ENCODE results near the gene UBR1. TPM values are rescaled to one million over a fixed set of nuclear protein-coding genes. Genes with fewer than 3 reads are reported as not detected.

Gene UBR1
- total and polyA plus RNA-seq, 2 donors (not counting 1 experiment from before 2014, with no cell fraction given) = 18.2 to 45.6 TPM

DNA sequence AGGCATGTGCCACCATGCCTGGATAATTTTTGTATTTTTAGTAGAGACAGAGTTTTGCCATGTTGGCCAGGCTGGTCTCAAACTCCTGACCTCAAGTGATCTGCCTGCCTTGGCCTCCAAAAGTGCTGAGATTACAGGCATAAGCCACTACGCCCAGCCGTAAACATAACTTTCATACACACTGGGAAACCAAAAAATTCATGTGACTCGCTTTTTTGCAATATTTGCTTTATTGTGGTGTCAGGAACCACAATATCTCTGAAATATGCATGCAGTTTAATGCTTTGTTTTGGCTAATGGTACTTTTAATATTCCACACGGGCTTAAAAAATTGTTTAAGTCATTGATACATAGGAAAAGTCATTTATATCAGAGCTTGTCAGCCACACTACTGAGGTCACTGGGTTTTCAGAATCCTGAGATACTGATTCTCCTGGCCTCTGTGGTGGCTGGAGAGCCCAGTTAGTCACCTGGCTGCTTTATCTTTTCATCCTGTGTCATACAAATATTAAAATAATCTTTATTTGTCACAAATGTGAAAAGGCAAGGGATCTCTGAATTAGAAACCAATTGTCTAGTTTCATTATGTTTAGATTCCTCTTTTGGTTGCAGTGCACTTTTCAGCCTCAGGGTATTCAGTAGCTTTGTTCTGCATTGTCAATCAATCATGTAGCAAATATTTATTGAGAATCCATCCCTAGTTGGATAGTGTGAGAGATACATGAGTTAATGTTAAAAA lies 37.5 kb upstream of the UBR1 start:
- H3K27ac ChIP-seq (ENCODE audit: insufficient read depth, low read length) = no peak overlapping the region
- H3K36me3 ChIP-seq (ENCODE audit: control insufficient read depth, insufficient read depth, low read length) = no peaks in the 10 kb centered on the region
- H4K20me1 ChIP-seq (ENCODE audit: control insufficient read depth, extremely low read depth, insufficient read depth, low read length) = no peaks in the 10 kb centered on the region
- H3K9me3 ChIP-seq (ENCODE audit: control insufficient read depth, insufficient read depth, low read depth, low read length) = no peaks in the 10 kb centered on the region
- DNase-seq (ENCODE audit: low read depth in 2 of 2) = no peak
- no peaks in the 10 kb centered on the region for H3K4me1 ChIP-seq (ENCODE audit: control insufficient read depth, extremely low read depth, insufficient read depth, low read length)
- no peak overlapping the region for H3K9ac ChIP-seq (ENCODE audit: insufficient read depth, low read length)
- H3K4me3 ChIP-seq (replicated peaks in 1 of 4; ENCODE audit: control extremely low read depth in 1 of 4, insufficient read depth in 1 of 4, low read depth in 3 of 4, low read length in 4 of 4) = no peak overlapping the region
- H2AFZ ChIP-seq (ENCODE audit: low read length) = no peak overlapping the region
- no peaks in the 10 kb centered on the region for H3K27me3 ChIP-seq (ENCODE audit: control insufficient read depth, insufficient read depth, low read length)
- H3K79me2 ChIP-seq (ENCODE audit: control insufficient read depth, insufficient read depth, low read length) = no peaks in the 10 kb centered on the region
- no peak overlapping the region for H3K4me2 ChIP-seq (ENCODE audit: extremely low read depth, insufficient read depth, low read length)
- no peak for TF ChIP-seq EZH2 (IDR thresholded peaks at IDR 0.05; ENCODE audit: low read length, missing control alignments)
- TF ChIP-seq, protein P1, sequence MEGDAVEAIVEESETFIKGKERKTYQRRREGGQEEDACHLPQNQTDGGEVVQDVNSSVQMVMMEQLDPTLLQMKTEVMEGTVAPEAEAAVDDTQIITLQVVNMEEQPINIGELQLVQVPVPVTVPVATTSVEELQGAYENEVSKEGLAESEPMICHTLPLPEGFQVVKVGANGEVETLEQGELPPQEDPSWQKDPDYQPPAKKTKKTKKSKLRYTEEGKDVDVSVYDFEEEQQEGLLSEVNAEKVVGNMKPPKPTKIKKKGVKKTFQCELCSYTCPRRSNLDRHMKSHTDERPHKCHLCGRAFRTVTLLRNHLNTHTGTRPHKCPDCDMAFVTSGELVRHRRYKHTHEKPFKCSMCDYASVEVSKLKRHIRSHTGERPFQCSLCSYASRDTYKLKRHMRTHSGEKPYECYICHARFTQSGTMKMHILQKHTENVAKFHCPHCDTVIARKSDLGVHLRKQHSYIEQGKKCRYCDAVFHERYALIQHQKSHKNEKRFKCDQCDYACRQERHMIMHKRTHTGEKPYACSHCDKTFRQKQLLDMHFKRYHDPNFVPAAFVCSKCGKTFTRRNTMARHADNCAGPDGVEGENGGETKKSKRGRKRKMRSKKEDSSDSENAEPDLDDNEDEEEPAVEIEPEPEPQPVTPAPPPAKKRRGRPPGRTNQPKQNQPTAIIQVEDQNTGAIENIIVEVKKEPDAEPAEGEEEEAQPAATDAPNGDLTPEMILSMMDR (conservative IDR thresholded peaks at IDR 0.05 in 1 of 2, IDR thresholded peaks at IDR 0.05 in 1 of 2; ENCODE audit: low read depth in 1 of 2, low read length in 2 of 2) = no peak

- Histone ChIP-seq H3K9ac (ENCODE audit: insufficient read depth, low read length) (no peak overlapping the region), H4K20me1 (ENCODE audit: control insufficient read depth, extremely low read depth, insufficient read depth, low read length) (no peaks in the 10 kb centered on the region), H3K4me2 (ENCODE audit: extremely low read depth, insufficient read depth, low read length) (no peak overlapping the region), H3K4me1 (ENCODE audit: control insufficient read depth, extremely low read depth, insufficient read depth, low read length) (peaks cover 7% of the 10 kb centered on the region), H2AFZ (ENCODE audit: low read length) (no peak overlapping the region), H3K9me3 (ENCODE audit: control insufficient read depth, insufficient read depth, low read depth, low read length) (no peaks in the 10 kb centered on the region), H3K27me3 (ENCODE audit: control insufficient read depth, insufficient read depth, low read length) (no peaks in the 10 kb centered on the region), H3K27ac (ENCODE audit: insufficient read depth, low read length) (no peak overlapping the region), H3K4me3 (replicated peaks in 1 of 4; ENCODE audit: control extremely low read depth in 1 of 4, insufficient read depth in 1 of 4, low read depth in 3 of 4, low read length in 4 of 4) (no peak overlapping the region), H3K36me3 (ENCODE audit: control insufficient read depth, insufficient read depth, low read length) (peaks cover 2% of the 10 kb centered on the region), H3K79me2 (ENCODE audit: control insufficient read depth, insufficient read depth, low read length) (peaks cover 5% of the 10 kb centered on the region)
- TF ChIP-seq, protein P1 (conservative IDR thresholded peaks at IDR 0.05 in 1 of 2, IDR thresholded peaks at IDR 0.05 in 1 of 2; ENCODE audit: low read depth in 1 of 2, low read length in 2 of 2) = no peak
- no peak for TF ChIP-seq EZH2 (IDR thresholded peaks at IDR 0.05; ENCODE audit: low read length, missing control alignments)
- no peak for DNase-seq (ENCODE audit: low read depth in 2 of 2)
Measured at GRCh38 chr15:43135351-43135750, 29.5 kb upstream of the UBR1 start.

DNA sequence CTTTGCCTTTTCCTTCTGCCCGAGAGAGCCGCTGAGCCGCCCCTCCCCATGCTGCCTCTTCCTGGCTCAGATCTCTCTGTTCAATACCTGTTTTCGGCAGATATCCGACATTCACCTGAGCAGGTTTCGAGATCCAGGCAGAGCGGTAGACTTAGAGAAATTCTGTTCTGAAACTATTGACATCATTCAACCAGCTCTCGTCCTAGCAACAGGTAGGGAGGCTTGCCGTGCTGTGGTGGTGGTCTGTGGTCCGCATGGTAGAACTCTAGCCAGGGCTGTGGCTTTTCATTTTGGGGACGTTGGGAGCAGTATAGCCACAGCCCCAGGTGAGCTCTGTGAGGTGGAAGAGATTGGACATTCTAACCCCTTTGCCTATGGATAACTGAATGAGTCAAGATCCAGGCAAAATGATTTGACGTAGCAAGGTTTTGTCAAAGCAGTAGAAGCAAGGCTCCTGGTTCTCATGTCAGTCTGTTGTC lies 28.4 kb upstream of the UBR1 start:
- Histone ChIP-seq H3K4me2 (ENCODE audit: extremely low read depth, insufficient read depth, low read length) (peak overlapping the region; percentile 100), H3K27me3 (ENCODE audit: control insufficient read depth, insufficient read depth, low read length) (no peaks in the 10 kb centered on the region), H3K36me3 (ENCODE audit: control insufficient read depth, insufficient read depth, low read length) (peaks cover 2% of the 10 kb centered on the region), H3K4me3 (replicated peaks in 1 of 4; ENCODE audit: control extremely low read depth in 1 of 4, insufficient read depth in 1 of 4, low read depth in 3 of 4, low read length in 4 of 4) (peak overlapping the region; percentile 57 to 91 (median 80)), H4K20me1 (ENCODE audit: control insufficient read depth, extremely low read depth, insufficient read depth, low read length) (no peaks in the 10 kb centered on the region), H3K4me1 (ENCODE audit: control insufficient read depth, extremely low read depth, insufficient read depth, low read length) (peaks cover 7% of the 10 kb centered on the region), H3K9me3 (ENCODE audit: control insufficient read depth, insufficient read depth, low read depth, low read length) (no peaks in the 10 kb centered on the region), H3K79me2 (ENCODE audit: control insufficient read depth, insufficient read depth, low read length) (peaks cover 5% of the 10 kb centered on the region), H2AFZ (ENCODE audit: low read length) (peak overlapping the region; percentile 98), H3K27ac (ENCODE audit: insufficient read depth, low read length) (peak overlapping the region; percentile 77), H3K9ac (ENCODE audit: insufficient read depth, low read length) (peak overlapping the region; percentile 85)
- TF ChIP-seq EZH2 (IDR thresholded peaks at IDR 0.05; ENCODE audit: low read length, missing control alignments) = no peak
- TF ChIP-seq, protein P1 (conservative IDR thresholded peaks at IDR 0.05 in 1 of 2, IDR thresholded peaks at IDR 0.05 in 1 of 2; ENCODE audit: low read depth in 1 of 2, low read length in 2 of 2) = no peak
- no peak for DNase-seq (ENCODE audit: low read depth in 2 of 2)
